WTC11 (cell line): ENCODE measurements around the gene USP7. TPM values are rescaled to one million over a fixed set of nuclear protein-coding genes. Genes with fewer than 3 reads are reported as not detected.
A peak's percentile ranks its signal among the peaks of the same experiment; 100 is the strongest.

Experiments used
- ATAC-seq: fragments of 200-7000 bp; cut with Tn5 transposase; 2 replicates; pipeline ENCODE4 v1.10.0; 2021; ENCODE audit warnings: mild to moderate bottlenecking, moderate library complexity
- CTCF ChIA-PET: fragments of 300-600 bp; sonication (Branson Sonifier 250); formaldehyde crosslinking; loops from one replicate; lab custom pipeline; 2021; ENCODE audit warnings: antibody characterized with exemption; lab: Charles Lee
- POLR2A ChIA-PET: fragments of 350-600 bp; sonication (Branson Sonifier 250); formaldehyde crosslinking; loops from one replicate; lab custom pipeline; 2021; ENCODE audit warnings: antibody characterized with exemption; lab: Charles Lee
- DNase-seq: peaks from one replicate; pipeline ENCODE4 v3.0.0; 2021; ENCODE audit warnings: low spot score
- H3K27ac Mint-ChIP-seq: 2 replicates; pipeline ENCODE4 v1.8.0; 2021; ENCODE audit warnings: mixed read lengths
- H3K27me3 Mint-ChIP-seq: 2 replicates; pipeline ENCODE4 v1.8.0; 2021; ENCODE audit warnings: low read depth, mild to moderate bottlenecking, moderate library complexity, mixed read lengths
- H3K36me3 Mint-ChIP-seq: 2 replicates; pipeline ENCODE4 v1.8.0; 2021; ENCODE audit warnings: mixed read lengths
- H3K4me1 Mint-ChIP-seq: 2 replicates; pipeline ENCODE4 v1.8.0; 2022; ENCODE audit warnings: mixed read lengths
- H3K4me3 Mint-ChIP-seq: 2 replicates; pipeline ENCODE4 v1.8.0; 2021; ENCODE audit warnings: mild to moderate bottlenecking, moderate library complexity, mixed read lengths
- H3K9me3 Mint-ChIP-seq: 2 replicates; pipeline ENCODE4 v1.8.0; 2021; ENCODE audit warnings: mixed read lengths
- ATF2 ChIP-seq: sonication (generic); formaldehyde crosslinking; IDR thresholded peaks from 2 replicates; pipeline ENCODE4 v1.8.1; 2022; ENCODE audit warnings: low read depth, missing genetic modification reagents, borderline replicate concordance
- ATF3 ChIP-seq: sonication (generic); formaldehyde crosslinking; conservative IDR thresholded peaks from 2 replicates; pipeline ENCODE4 v1.8.1; 2022; ENCODE audit warnings: mild to moderate bottlenecking, missing genetic modification reagents
- CREM ChIP-seq: sonication (generic); formaldehyde crosslinking; IDR thresholded peaks from 2 replicates; pipeline ENCODE4 v1.8.1; 2022; ENCODE audit warnings: mild to moderate bottlenecking, missing genetic modification reagents, moderate library complexity
- GTF2I ChIP-seq: fragments of 250-450 bp; sonication (Bioruptor Pico); conservative IDR thresholded peaks from 2 replicates; pipeline ENCODE4 v1.4.0; 2021; ENCODE audit warnings: mild to moderate bottlenecking
- KAT7 ChIP-seq: sonication (generic); formaldehyde crosslinking; IDR thresholded peaks from 2 replicates; pipeline ENCODE4 v1.8.1; 2023; ENCODE audit warnings: missing genetic modification reagents, mild to moderate bottlenecking, borderline replicate concordance
- NFATC4 ChIP-seq: fragments of 250-450 bp; sonication (Bioruptor Pico); IDR thresholded peaks from 2 replicates; pipeline ENCODE4 v1.9.0; 2021; ENCODE audit warnings: mild to moderate bottlenecking
- NR1H2 ChIP-seq: sonication (generic); formaldehyde crosslinking; IDR thresholded peaks from 2 replicates; pipeline ENCODE4 v1.9.0; 2021; ENCODE audit warnings: mild to moderate bottlenecking, moderate library complexity, missing genetic modification reagents
- SMAD4 ChIP-seq: sonication (generic); formaldehyde crosslinking; IDR thresholded peaks from 2 replicates; pipeline ENCODE4 v1.8.0; 2022; ENCODE audit warnings: mild to moderate bottlenecking, missing genetic modification reagents
- STAT6 ChIP-seq: sonication (generic); formaldehyde crosslinking; conservative IDR thresholded peaks from 2 replicates; pipeline ENCODE4 v1.8.1; 2023; ENCODE audit warnings: mild to moderate bottlenecking, low read depth, missing genetic modification reagents, moderate library complexity
- TEAD1 ChIP-seq: sonication (generic); formaldehyde crosslinking; IDR thresholded peaks from 2 replicates; pipeline ENCODE4 v1.8.0; 2022; ENCODE audit warnings: mild to moderate bottlenecking, missing genetic modification reagents
- ZNF121 ChIP-seq: sonication (generic); formaldehyde crosslinking; IDR thresholded peaks from 2 replicates; pipeline ENCODE4 v1.8.0; 2023; ENCODE audit warnings: missing genetic modification reagents
- ZNF396 ChIP-seq: fragments of 250-450 bp; sonication (Bioruptor Pico); IDR thresholded peaks from 2 replicates; pipeline ENCODE4 v1.8.0; 2021; ENCODE audit warnings: mild to moderate bottlenecking, moderate library complexity, borderline replicate concordance
- ZNF512 ChIP-seq: sonication (generic); formaldehyde crosslinking; IDR thresholded peaks from 2 replicates; pipeline ENCODE4 v1.8.1; 2022; ENCODE audit warnings: missing genetic modification reagents, borderline replicate concordance
- total RNA-seq: library from RNA; stranded (reverse); gene quantifications from 3 replicates; pipeline ENCODE4 v1.2.3, GENCODE V29; 2021
- TF ChIP-seq, protein P1 (sequence below): sonication (generic); formaldehyde crosslinking; IDR thresholded peaks from 2 replicates; pipeline ENCODE4 v1.8.1; 2023; ENCODE audit warnings: mild to moderate bottlenecking, missing genetic modification reagents, borderline replicate concordance

The USP7 gene
- total RNA-seq, 1 experiment from 2014 or later, result 211 TPM

DNA sequence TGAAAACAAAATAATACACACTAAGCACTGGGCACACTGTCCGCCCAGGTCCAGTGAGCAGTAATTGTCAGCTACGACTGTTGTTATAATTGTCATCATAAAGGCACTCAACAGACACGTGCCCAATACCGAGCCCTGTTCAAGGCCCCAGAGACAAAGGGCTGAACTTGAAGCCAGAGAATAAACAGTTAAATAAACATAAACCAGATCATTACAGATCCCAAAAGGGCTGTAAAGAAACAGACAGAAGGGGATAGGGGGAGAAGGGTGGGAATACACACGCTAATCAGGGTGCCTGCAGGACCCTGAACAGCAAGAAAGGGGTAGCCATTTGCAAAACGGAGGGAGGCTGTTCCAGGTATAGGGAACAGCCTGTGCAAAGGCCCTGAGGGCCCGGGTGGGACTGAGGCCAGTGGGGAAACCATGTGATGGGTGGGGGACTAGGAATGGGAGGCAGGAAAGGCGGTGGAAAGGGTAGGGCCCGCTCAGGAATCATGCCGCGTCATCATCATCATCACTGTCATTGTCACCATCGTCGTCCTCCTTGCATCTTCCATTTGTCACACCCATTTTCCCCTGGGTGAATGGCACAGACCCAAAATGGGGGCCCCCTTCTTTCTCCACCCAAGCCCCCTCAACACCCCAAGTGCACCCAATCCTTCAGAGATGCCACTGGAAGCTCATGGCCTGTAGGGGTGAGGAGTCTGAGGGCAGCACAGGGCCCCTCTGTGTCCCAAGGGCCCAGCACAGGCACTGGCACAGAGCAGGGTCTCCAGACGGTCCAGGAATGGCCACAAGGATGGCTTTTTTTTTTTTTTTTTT, 101.2 kb downstream of the USP7 start:
- POLR2A ChIA-PET, result interaction anchor here (1.0 kb wide), 1 partner anchor 23 kb away, joined by 3 read pairs; no protein-coding TSS in a partner anchor
- Mint-ChIP-seq H3K27me3 (no peaks in the 10 kb centered on the region), H3K27ac (no peak overlapping the region), H3K4me3 (peak overlapping the region; percentile 14; the same call in 1 of the 2 replicates), H3K4me1 (peaks cover 67% of the 10 kb centered on the region), H3K36me3 (peaks cover 21% of the 10 kb centered on the region), H3K9me3 (no peaks in the 10 kb centered on the region)
- ATAC-seq (no peak), DNase-seq (no peak)
- TF ChIP-seq, protein P1, sequence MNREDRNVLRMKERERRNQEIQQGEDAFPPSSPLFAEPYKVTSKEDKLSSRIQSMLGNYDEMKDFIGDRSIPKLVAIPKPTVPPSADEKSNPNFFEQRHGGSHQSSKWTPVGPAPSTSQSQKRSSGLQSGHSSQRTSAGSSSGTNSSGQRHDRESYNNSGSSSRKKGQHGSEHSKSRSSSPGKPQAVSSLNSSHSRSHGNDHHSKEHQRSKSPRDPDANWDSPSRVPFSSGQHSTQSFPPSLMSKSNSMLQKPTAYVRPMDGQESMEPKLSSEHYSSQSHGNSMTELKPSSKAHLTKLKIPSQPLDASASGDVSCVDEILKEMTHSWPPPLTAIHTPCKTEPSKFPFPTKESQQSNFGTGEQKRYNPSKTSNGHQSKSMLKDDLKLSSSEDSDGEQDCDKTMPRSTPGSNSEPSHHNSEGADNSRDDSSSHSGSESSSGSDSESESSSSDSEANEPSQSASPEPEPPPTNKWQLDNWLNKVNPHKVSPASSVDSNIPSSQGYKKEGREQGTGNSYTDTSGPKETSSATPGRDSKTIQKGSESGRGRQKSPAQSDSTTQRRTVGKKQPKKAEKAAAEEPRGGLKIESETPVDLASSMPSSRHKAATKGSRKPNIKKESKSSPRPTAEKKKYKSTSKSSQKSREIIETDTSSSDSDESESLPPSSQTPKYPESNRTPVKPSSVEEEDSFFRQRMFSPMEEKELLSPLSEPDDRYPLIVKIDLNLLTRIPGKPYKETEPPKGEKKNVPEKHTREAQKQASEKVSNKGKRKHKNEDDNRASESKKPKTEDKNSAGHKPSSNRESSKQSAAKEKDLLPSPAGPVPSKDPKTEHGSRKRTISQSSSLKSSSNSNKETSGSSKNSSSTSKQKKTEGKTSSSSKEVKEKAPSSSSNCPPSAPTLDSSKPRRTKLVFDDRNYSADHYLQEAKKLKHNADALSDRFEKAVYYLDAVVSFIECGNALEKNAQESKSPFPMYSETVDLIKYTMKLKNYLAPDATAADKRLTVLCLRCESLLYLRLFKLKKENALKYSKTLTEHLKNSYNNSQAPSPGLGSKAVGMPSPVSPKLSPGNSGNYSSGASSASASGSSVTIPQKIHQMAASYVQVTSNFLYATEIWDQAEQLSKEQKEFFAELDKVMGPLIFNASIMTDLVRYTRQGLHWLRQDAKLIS (CRISPR knock-in tag), result no peak
- TF ChIP-seq CREM (CRISPR knock-in tag) (no peak), GTF2I (CRISPR knock-in tag) (no peak), ATF3 (CRISPR knock-in tag) (no peak)
- CTCF ChIA-PET, result interaction anchor here (0.6 to 2.8 kb wide), 7 partner anchors 7 to 165 kb away, joined by 3 to 12 read pairs (median 5); no protein-coding TSS in a partner anchor

DNA sequence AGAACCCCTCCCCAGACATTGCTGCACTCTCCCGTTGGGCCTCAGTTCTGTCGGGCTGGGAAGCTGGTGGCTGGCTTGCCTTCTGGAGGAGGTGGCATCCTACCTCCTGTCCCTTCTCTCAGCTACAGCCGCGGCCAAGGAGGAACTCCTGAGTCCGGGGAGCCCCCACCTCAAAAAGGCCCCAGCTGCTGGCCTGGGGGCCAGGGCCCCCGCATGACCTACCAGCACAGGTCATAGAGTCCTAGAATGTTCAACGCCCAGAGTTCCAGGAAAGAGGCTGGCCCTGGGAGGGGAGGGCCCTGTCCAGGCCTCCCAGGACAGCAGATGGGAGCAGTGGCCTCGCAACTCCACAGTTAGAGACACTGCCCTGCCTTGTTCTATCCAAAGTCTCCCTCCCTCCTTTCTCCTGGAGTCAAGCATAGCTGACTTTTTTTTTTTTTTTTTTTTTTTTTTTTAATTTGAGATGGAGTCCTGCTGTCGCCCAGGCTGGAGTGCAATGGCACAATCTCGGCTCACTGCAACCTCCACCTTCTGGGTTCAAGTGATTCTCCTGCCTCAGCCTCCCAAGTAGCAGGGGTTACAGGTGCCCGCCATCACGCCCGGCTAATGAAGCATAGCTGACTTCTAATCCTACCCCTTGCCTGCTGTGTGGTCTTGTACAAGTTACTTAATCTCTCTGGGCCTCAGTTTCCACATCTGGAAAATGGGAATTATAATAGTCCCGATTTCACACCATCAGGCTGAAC, 102.0 kb downstream of the USP7 start:
- Mint-ChIP-seq H3K27me3 (no peaks in the 10 kb centered on the region), H3K9me3 (no peaks in the 10 kb centered on the region), H3K36me3 (peaks cover 24% of the 10 kb centered on the region), H3K4me1 (peaks cover 68% of the 10 kb centered on the region), H3K4me3 (peak overlapping the region; percentile 14; the same call in 1 of the 2 replicates), H3K27ac (peak overlapping the region; percentile 32; the same call in 1 of the 2 replicates)
- DNase-seq (no peak), ATAC-seq (no peak)
- TF ChIP-seq ZNF121 (CRISPR knock-in tag), result no peak
- TF ChIP-seq GTF2I (CRISPR knock-in tag), result no peak
- TF ChIP-seq NFATC4 (CRISPR knock-in tag), result no peak
- TF ChIP-seq ZNF396 (CRISPR knock-in tag), result no peak
- no peak for TF ChIP-seq STAT6 (CRISPR knock-in tag)
- no peak for TF ChIP-seq KAT7 (CRISPR knock-in tag)
- TF ChIP-seq ATF2, result no peak
- TF ChIP-seq NR1H2 (CRISPR knock-in tag), result no peak
- TF ChIP-seq ZNF512 (CRISPR knock-in tag), result no peak
- no peak for TF ChIP-seq TEAD1 (CRISPR knock-in tag)
- TF ChIP-seq SMAD4 (CRISPR knock-in tag), result no peak
- ChIA-PET POLR2A (interaction anchor here (1.0 kb wide), 1 partner anchor 24 kb away, joined by 3 read pairs; no protein-coding TSS in a partner anchor), CTCF (interaction anchor here (0.6 to 1.6 kb wide), 3 partner anchors 12 to 147 kb away, joined by 3 to 7 read pairs (median 6); no protein-coding TSS in a partner anchor)
